Parathyroid adenoma (tissue), 2 donors: ENCODE data around the gene AFDN.

Experiments used
- H2AFZ ChIP-seq: fragments of 300-600 bp; sonication (generic); one replicate; pipeline ENCODE4 v1.7.0; 2017; ENCODE audit warnings: antibody characterized with exemption, mild to moderate bottlenecking
- H3K27ac ChIP-seq: fragments of 300-600 bp; sonication (generic); one replicate; pipeline ENCODE4 v1.7.0; 2017
- H3K27me3 ChIP-seq: fragments of 300-600 bp; sonication (generic); one replicate; pipeline ENCODE4 v1.7.0; 2017; ENCODE audit warnings: low read length; ENCODE audit not compliant: control insufficient read depth, insufficient read depth
- H3K36me3 ChIP-seq: fragments of 300-600 bp; sonication (generic); one replicate; pipeline ENCODE4 v1.7.0; 2017; ENCODE audit warnings: low read length; ENCODE audit not compliant: control insufficient read depth, insufficient read depth
- H3K4me1 ChIP-seq: fragments of 300-600 bp; sonication (generic); one replicate; pipeline ENCODE4 v1.7.0; 2017; ENCODE audit warnings: control low read depth
- H3K4me2 ChIP-seq: fragments of 300-600 bp; sonication (generic); one replicate; pipeline ENCODE4 v1.7.0; 2017; ENCODE audit warnings: low read length
- H3K4me3 ChIP-seq: fragments of 300-600 bp; sonication (generic); one replicate; pipeline ENCODE4 v1.7.0; 2017; ENCODE audit warnings: low read depth, low read length
- H3K79me2 ChIP-seq: fragments of 300-600 bp; sonication (generic); one replicate; pipeline ENCODE4 v1.7.0; 2017; ENCODE audit warnings: control low read depth
- H3K9ac ChIP-seq: fragments of 300-600 bp; sonication (generic); one replicate; pipeline ENCODE4 v1.7.0; 2017; ENCODE audit warnings: mild to moderate bottlenecking
- H3K9me3 ChIP-seq: fragments of 300-600 bp; sonication (generic); one replicate; pipeline ENCODE4 v1.7.0; 2017; ENCODE audit warnings: low read length; ENCODE audit not compliant: control insufficient read depth
- TF ChIP-seq, protein P1 (sequence below): fragments of 300-600 bp; sonication (generic); IDR thresholded peaks from one replicate; pipeline ENCODE4 v1.7.0; 2017; ENCODE audit warnings: antibody characterized with exemption, mild to moderate bottlenecking
- donor health status: primary hyperparathyroidism.

Gene AFDN

DNA sequence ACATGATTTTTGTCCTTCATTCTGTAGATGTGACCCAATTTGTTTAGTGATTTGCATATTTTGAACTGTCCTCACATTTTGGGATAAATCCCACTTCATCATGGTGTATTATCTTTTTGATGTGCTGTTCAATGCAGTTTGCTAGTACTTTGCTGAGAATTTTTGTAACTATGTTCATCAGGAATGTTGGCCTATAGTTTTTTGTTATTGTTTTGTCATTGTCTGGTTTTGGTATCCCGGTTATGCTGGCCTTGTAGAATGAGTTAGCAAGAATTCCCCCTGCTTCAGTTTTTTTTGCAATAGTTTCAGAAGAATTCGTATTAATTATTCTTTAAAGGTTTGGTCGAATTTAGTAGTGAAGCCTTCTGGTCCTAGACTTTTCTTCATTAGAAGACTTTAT is 182.6 kb downstream of the AFDN start:
- no peaks in the 10 kb centered on the region for H3K9me3 ChIP-seq

DNA sequence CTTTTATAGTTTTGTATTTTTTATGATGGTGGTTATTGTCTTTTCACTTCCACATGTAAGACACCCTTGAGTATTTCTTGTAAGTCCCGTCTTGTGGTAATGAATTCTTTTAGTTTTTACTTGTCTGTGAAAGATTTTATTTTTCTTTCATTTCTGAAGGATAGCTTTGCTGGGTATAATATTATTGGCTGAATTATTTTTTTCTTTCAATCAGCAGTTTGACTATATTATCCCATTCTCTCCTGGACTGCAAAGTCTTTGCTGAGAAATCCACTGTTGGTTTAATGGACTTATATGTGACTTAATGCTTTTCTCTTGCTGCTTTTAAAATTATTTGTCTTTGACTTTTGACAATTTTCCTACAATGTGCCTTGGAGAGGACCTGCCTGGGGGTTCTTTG is 184.6 kb downstream of the AFDN start:
- H3K27ac ChIP-seq: no peak overlapping the region
- H3K4me2 ChIP-seq: no peak overlapping the region
- H3K79me2 ChIP-seq: no peaks in the 10 kb centered on the region
- H3K36me3 ChIP-seq: no peaks in the 10 kb centered on the region
- H3K9me3 ChIP-seq: no peaks in the 10 kb centered on the region
- H3K9ac ChIP-seq: no peak overlapping the region
- TF ChIP-seq, protein P1, sequence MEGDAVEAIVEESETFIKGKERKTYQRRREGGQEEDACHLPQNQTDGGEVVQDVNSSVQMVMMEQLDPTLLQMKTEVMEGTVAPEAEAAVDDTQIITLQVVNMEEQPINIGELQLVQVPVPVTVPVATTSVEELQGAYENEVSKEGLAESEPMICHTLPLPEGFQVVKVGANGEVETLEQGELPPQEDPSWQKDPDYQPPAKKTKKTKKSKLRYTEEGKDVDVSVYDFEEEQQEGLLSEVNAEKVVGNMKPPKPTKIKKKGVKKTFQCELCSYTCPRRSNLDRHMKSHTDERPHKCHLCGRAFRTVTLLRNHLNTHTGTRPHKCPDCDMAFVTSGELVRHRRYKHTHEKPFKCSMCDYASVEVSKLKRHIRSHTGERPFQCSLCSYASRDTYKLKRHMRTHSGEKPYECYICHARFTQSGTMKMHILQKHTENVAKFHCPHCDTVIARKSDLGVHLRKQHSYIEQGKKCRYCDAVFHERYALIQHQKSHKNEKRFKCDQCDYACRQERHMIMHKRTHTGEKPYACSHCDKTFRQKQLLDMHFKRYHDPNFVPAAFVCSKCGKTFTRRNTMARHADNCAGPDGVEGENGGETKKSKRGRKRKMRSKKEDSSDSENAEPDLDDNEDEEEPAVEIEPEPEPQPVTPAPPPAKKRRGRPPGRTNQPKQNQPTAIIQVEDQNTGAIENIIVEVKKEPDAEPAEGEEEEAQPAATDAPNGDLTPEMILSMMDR: no peak
- H3K4me3 ChIP-seq: no peak overlapping the region
- no peaks in the 10 kb centered on the region for H3K4me1 ChIP-seq
- H2AFZ ChIP-seq: no peak overlapping the region
- no peaks in the 10 kb centered on the region for H3K27me3 ChIP-seq

More for the DNA sequence above, 182.6 kb downstream of the AFDN start:
- Histone ChIP-seq H3K36me3 (no peaks in the 10 kb centered on the region), H3K4me1 (no peaks in the 10 kb centered on the region), H3K27ac (no peak overlapping the region), H3K27me3 (no peaks in the 10 kb centered on the region), H2AFZ (no peak overlapping the region), H3K9ac (no peak overlapping the region), H3K79me2 (no peaks in the 10 kb centered on the region), H3K4me2 (no peak overlapping the region), H3K4me3 (no peak overlapping the region)
- TF ChIP-seq, protein P1: no peak

DNA sequence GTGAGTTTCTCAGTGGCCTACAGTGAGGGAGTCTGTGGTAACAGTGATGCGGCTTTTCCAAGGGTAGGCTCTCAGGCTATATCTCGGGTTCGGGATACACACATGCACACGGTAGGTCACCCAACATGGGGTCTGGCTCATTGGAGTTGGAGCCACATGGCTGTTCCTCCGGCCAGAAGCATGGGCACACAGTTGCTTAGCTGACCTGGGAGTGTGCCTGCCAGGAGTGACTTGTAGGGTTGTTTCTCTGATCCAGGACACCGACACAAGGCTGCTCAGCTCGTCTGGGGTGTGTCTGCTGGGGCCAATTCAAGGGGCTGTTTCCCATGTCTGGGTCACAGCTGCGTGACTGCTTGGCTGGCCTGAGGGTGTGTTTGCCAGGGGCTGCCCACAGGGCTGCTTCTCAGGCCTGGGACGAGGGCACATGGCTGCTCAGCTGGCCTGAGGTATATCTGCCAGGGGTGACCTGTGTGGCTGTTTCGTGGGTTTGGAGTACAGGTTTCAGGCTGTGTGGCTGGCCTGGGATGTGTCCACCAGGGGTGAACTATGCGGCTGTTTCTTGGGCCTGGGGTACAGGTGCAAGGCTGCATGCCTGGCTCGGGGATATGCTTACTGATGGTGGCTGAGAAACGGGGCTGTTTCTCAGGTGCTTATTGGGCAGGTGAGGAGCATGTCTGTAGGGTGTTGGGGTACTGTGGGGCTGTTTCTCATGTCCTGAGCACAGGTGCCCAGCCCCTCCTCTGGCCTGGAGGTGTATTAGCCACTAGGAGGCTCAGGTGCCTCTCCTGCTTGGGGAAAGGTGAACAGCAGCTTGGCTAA is 185.9 kb downstream of the AFDN start:
- Histone ChIP-seq H3K9ac (no peak overlapping the region), H3K4me1 (no peaks in the 10 kb centered on the region), H3K4me3 (no peak overlapping the region), H3K4me2 (no peak overlapping the region), H3K9me3 (no peaks in the 10 kb centered on the region), H3K79me2 (no peaks in the 10 kb centered on the region), H3K27me3 (no peaks in the 10 kb centered on the region), H3K27ac (no peak overlapping the region), H3K36me3 (no peaks in the 10 kb centered on the region), H2AFZ (no peak overlapping the region)
- TF ChIP-seq, protein P1: no peak

DNA sequence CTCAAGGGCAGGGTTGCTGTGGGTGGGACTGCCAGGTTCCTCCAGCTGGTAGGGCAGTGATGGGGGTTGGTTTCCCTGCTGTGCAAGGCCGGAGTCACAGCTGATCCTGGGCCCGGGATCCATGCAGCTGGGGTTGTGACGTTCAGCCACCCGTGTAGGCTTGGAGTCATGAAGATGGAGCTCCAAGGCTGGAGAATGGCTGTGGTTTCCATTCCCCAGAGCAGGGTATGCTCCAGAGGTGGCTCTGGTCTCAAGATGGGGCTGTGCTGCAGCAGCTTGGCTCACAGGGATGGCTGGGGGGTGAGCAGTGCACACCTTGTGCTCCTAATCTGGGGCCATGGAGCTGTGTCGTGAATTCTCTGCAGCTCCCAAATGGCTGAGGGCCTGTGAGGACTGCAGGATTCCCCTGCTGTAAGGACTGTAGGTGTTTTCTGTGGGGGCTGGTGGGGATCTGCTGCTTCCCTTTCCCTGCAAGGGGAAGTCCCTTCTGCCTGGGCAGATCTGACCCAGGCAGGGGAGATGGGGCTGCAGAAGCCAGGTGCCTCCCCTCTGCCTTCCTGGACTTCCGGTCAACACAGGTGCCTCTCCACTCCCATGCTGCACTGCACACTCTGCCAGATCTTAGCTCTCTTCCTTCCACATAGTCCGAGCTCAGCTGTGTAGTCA is 186.7 kb downstream of the AFDN start:
- Histone ChIP-seq H3K9me3 (no peaks in the 10 kb centered on the region), H2AFZ (no peak overlapping the region), H3K27ac (no peak overlapping the region), H3K27me3 (no peaks in the 10 kb centered on the region), H3K4me1 (no peaks in the 10 kb centered on the region), H3K4me3 (no peak overlapping the region), H3K79me2 (no peaks in the 10 kb centered on the region), H3K4me2 (no peak overlapping the region), H3K36me3 (no peaks in the 10 kb centered on the region), H3K9ac (no peak overlapping the region)
- TF ChIP-seq, protein P1: no peak
